Loucy (cell line): ENCODE results near the gene IL17C.

Experiments
- H2AFZ ChIP-seq: fragments of 200-600 bp; sonication (generic); 2 replicates; pipeline ENCODE4 v1.6.0; 2016; ENCODE audit warnings: antibody characterized with exemption, mild to moderate bottlenecking, low read length, moderate library complexity
- H3F3A ChIP-seq: fragments of 200-600 bp; 2 replicates; pipeline ENCODE4 v1.6.0; 2016; ENCODE audit warnings: antibody characterized with exemption, low read depth, mild to moderate bottlenecking
- H3K27me3 ChIP-seq: fragments of 200-600 bp; sonication (generic); 2 replicates; pipeline ENCODE4 v1.6.1; 2014; ENCODE audit warnings: low read length, mild to moderate bottlenecking; ENCODE audit not compliant: insufficient read depth, poor library complexity, severe bottlenecking
- H3K36me3 ChIP-seq: fragments of 200-600 bp; sonication (generic); 2 replicates; pipeline ENCODE4 v1.6.1; 2016; ENCODE audit warnings: low read length; ENCODE audit not compliant: insufficient read depth
- H3K4me1 ChIP-seq: fragments of 200-600 bp; sonication (generic); 2 replicates; pipeline ENCODE4 v1.5.1; 2014; ENCODE audit warnings: low read length, mild to moderate bottlenecking; ENCODE audit not compliant: insufficient read depth, poor library complexity, severe bottlenecking
- H3K4me2 ChIP-seq: fragments of 200-600 bp; sonication (generic); 2 replicates; pipeline ENCODE4 v1.6.0; 2014; ENCODE audit warnings: antibody characterized with exemption, low read length, low read depth, mild to moderate bottlenecking; ENCODE audit not compliant: poor library complexity, severe bottlenecking
- H3K4me3 ChIP-seq: fragments of 200-600 bp; sonication (generic); 2 replicates; pipeline ENCODE4 v1.5.1; 2014; ENCODE audit warnings: low read length, mild to moderate bottlenecking, mixed read lengths; ENCODE audit not compliant: poor library complexity, severe bottlenecking
- H3K79me2 ChIP-seq: fragments of 200-600 bp; sonication (generic); 2 replicates; pipeline ENCODE4 v1.6.1; 2014; ENCODE audit warnings: low read length; ENCODE audit not compliant: insufficient read depth
- H3K9ac ChIP-seq: fragments of 200-600 bp; sonication (generic); 2 replicates; pipeline ENCODE4 v1.6.0; 2014; ENCODE audit warnings: mild to moderate bottlenecking, low read depth, low read length, moderate library complexity; ENCODE audit not compliant: poor library complexity, severe bottlenecking
- H3K9me2 ChIP-seq: fragments of 200-600 bp; sonication (generic); replicated peaks from 2 replicates; pipeline ENCODE4 v1.6.1; 2016; ENCODE audit warnings: low read depth, low read length, mixed read lengths
- H3K9me3 ChIP-seq: fragments of 200-600 bp; sonication (generic); 2 replicates; pipeline ENCODE4 v1.6.1; 2014; ENCODE audit warnings: mild to moderate bottlenecking, antibody characterized with exemption, low read length, low read depth; ENCODE audit not compliant: insufficient read depth
- H4K20me1 ChIP-seq: fragments of 200-600 bp; sonication (generic); 2 replicates; pipeline ENCODE4 v1.6.0; 2014; ENCODE audit warnings: antibody characterized with exemption, low read length, mild to moderate bottlenecking; ENCODE audit not compliant: insufficient read depth, poor library complexity, severe bottlenecking
- CTCF ChIP-seq: fragments of 200-600 bp; sonication (generic); conservative IDR thresholded peaks from 2 replicates; pipeline ENCODE4 v1.5.1; 2014; ENCODE audit warnings: mild to moderate bottlenecking, antibody characterized with exemption, low read length
- EZH2phosphoT487 ChIP-seq: fragments of 200-600 bp; IDR thresholded peaks from 2 replicates; pipeline ENCODE4 v1.6.1; 2018; ENCODE audit warnings: antibody characterized with exemption, mild to moderate bottlenecking, moderate library complexity, borderline replicate concordance

IL17C gene

GRCh38 chr16:88681084-88681680 is 42.8 kb downstream of the IL17C start:
- Histone ChIP-seq H4K20me1 (no peaks in the 10 kb centered on the region), H3K9me3 (no peaks in the 10 kb centered on the region), H3K9me2 (no peaks in the 10 kb centered on the region), H3F3A (no peaks in the 10 kb centered on the region), H3K4me3 (no peak overlapping the region), H2AFZ (no peak overlapping the region), H3K4me1 (peaks cover 6% of the 10 kb centered on the region), H3K27me3 (no peaks in the 10 kb centered on the region), H3K4me2 (no peak overlapping the region), H3K79me2 (no peaks in the 10 kb centered on the region), H3K36me3 (no peaks in the 10 kb centered on the region), H3K9ac (no peak overlapping the region)
- TF ChIP-seq EZH2phosphoT487 (no peak), CTCF (peak; percentile 39)

- Histone ChIP-seq H3K4me1 (peaks cover 6% of the 10 kb centered on the region), H3F3A (no peaks in the 10 kb centered on the region), H4K20me1 (no peaks in the 10 kb centered on the region), H3K9me3 (no peaks in the 10 kb centered on the region), H3K9ac (no peak overlapping the region), H2AFZ (no peak overlapping the region), H3K79me2 (no peaks in the 10 kb centered on the region), H3K36me3 (no peaks in the 10 kb centered on the region), H3K4me3 (no peak overlapping the region), H3K27me3 (no peaks in the 10 kb centered on the region), H3K9me2 (no peaks in the 10 kb centered on the region), H3K4me2 (no peak overlapping the region)
- TF ChIP-seq CTCF (no peak), EZH2phosphoT487 (no peak)
Measured at GRCh38 chr16:88681709-88682451, 43.5 kb downstream of the IL17C start.

- no peaks in the 10 kb centered on the region for H3K79me2 ChIP-seq
- no peak overlapping the region for H2AFZ ChIP-seq
- no peaks in the 10 kb centered on the region for H3K9me2 ChIP-seq
- no peaks in the 10 kb centered on the region for H3K36me3 ChIP-seq
- H3K9me3 ChIP-seq, result no peaks in the 10 kb centered on the region
- no peaks in the 10 kb centered on the region for H3F3A ChIP-seq
- H3K9ac ChIP-seq, result no peak overlapping the region
- TF ChIP-seq EZH2phosphoT487, result no peak
- no peak for TF ChIP-seq CTCF
- peaks cover 6% of the 10 kb centered on the region for H3K4me1 ChIP-seq
- no peaks in the 10 kb centered on the region for H3K27me3 ChIP-seq
- no peaks in the 10 kb centered on the region for H4K20me1 ChIP-seq
- no peak overlapping the region for H3K4me2 ChIP-seq
- H3K4me3 ChIP-seq, result no peak overlapping the region
Measured at GRCh38 chr16:88684569-88685155, 46.3 kb downstream of the IL17C start.
